Tibial nerve (tissue), 3 donors: ENCODE measurements around the gene SMARCC1.

ENCODE experiments used
- POLR2A ChIP-seq, 2 donors: fragments of 450-650 bp; IDR thresholded peaks; one replicate each; pipeline ENCODE4 v1.6.1; 2017; ENCODE audit warnings: antibody characterized with exemption in 2 of 2, mild to moderate bottlenecking in 2 of 2, moderate library complexity in 2 of 2
- TF ChIP-seq, protein P1 (sequence below), 5 experiments: fragments of 200-600 bp in 3 of 5; fragments of 450-650 bp in 2 of 5; sonication (generic) in 3 of 5; IDR thresholded peaks; one replicate each; pipeline ENCODE4 v1.5.1; 2016 to 2019; ENCODE audit warnings: antibody characterized with exemption in 5 of 5, mild to moderate bottlenecking in 3 of 5, moderate library complexity in 2 of 5

DNA sequence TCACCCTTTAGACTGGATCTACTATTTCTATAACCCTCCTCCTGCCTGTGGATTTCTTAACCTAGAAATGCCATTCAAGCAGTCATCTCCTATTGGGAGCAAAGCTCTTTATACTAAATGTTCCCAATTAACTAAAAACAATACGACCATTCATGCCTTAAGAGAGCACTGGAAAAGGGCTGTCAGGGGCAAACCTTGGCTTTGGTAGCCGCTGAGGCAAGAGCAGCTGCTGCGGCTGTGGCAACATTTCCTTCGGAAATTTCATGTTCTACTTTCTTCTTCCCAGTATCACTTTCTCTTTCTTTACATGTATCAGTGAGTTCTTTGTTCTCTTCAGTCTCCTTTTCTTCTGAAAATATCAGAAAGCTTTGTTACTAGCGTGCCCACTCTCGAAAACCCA is 146.7 kb downstream of the SMARCC1 start:
- TF ChIP-seq, protein P1, sequence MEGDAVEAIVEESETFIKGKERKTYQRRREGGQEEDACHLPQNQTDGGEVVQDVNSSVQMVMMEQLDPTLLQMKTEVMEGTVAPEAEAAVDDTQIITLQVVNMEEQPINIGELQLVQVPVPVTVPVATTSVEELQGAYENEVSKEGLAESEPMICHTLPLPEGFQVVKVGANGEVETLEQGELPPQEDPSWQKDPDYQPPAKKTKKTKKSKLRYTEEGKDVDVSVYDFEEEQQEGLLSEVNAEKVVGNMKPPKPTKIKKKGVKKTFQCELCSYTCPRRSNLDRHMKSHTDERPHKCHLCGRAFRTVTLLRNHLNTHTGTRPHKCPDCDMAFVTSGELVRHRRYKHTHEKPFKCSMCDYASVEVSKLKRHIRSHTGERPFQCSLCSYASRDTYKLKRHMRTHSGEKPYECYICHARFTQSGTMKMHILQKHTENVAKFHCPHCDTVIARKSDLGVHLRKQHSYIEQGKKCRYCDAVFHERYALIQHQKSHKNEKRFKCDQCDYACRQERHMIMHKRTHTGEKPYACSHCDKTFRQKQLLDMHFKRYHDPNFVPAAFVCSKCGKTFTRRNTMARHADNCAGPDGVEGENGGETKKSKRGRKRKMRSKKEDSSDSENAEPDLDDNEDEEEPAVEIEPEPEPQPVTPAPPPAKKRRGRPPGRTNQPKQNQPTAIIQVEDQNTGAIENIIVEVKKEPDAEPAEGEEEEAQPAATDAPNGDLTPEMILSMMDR (IDR thresholded peaks at IDR 0.05), result no peak
- TF ChIP-seq POLR2A (IDR thresholded peaks at IDR 0.05), result no peak
